Endometrium (tissue), 2 donors: ENCODE measurements around the gene MLPH.

Experiments used
- FAIRE-seq: peaks from 2 replicates; lab custom pipeline; 2012; peaks lifted over from hg19 to GRCh38; lab: Jason Lieb, UNC
- donor health status: control.
- donor health status: control.

The MLPH gene

GRCh38 chr2:237546040-237546875 lies 59.2 kb downstream of the MLPH start:
- FAIRE-seq = no peak

- no peak for FAIRE-seq
These were observed 59.9 kb downstream of the MLPH start for GRCh38 chr2:237546876-237547395.

GRCh38 chr2:237547841-237548416 lies 60.9 kb downstream of the MLPH start:
- FAIRE-seq = no peak

- FAIRE-seq = no peak
These were observed 62.2 kb downstream of the MLPH start for GRCh38 chr2:237549216-237549615.

- no peak for FAIRE-seq
These were observed 62.8 kb downstream of the MLPH start for GRCh38 chr2:237549643-237550415.

GRCh38 chr2:237551071-237551574 lies 64.1 kb downstream of the MLPH start:
- no peak for FAIRE-seq

GRCh38 chr2:237552908-237553307 lies 65.9 kb downstream of the MLPH start:
- FAIRE-seq = no peak

GRCh38 chr2:237553948-237554347 lies 66.9 kb downstream of the MLPH start:
- no peak for FAIRE-seq

- no peak for FAIRE-seq
These were observed 68.5 kb downstream of the MLPH start for GRCh38 chr2:237555560-237555959.

GRCh38 chr2:237556773-237557632 lies 70.0 kb downstream of the MLPH start:
- no peak for FAIRE-seq

- FAIRE-seq = no peak
These were observed 70.6 kb downstream of the MLPH start for GRCh38 chr2:237557633-237558015.

- no peak for FAIRE-seq
These were observed 72.0 kb downstream of the MLPH start for GRCh38 chr2:237558961-237559641.

- FAIRE-seq = no peak
These were observed 74.2 kb downstream of the MLPH start for GRCh38 chr2:237561221-237561620.

- FAIRE-seq = no peak
These were observed 76.8 kb downstream of the MLPH start for GRCh38 chr2:237563816-237564215.

GRCh38 chr2:237564526-237565131 lies 77.6 kb downstream of the MLPH start:
- FAIRE-seq = no peak

GRCh38 chr2:237565974-237566373 lies 78.9 kb downstream of the MLPH start:
- FAIRE-seq = no peak

GRCh38 chr2:237566401-237567235 lies 79.6 kb downstream of the MLPH start, which contains the start of gene PRLH:
TSS of gene PRLH (plus strand) at chr2:237566574. CDS start at chr2:237566574, 0 bp downstream.
- no peak for FAIRE-seq

- no peak for FAIRE-seq
These were observed 80.4 kb downstream of the MLPH start for GRCh38 chr2:237567276-237568029.
